HepG2 (cell line): ENCODE data around the gene BRD8. TPM values are rescaled to one million over a fixed set of nuclear protein-coding genes. Genes with fewer than 3 reads are reported as not detected.

Experiments
- ATAC-seq: fragments of 200-7000 bp; cut with Tn5 transposase; 3 replicates; pipeline ENCODE4 v1.9.1; 2020; ENCODE audit warnings: mild to moderate bottlenecking, moderate library complexity
- BruUV-seq: library from RNA; stranded (reverse); fragments of 400-500 nt; replicated peaks from 2 replicates; lab custom pipeline; 2021; lab: Mats Ljungman, UMichigan
- CTCF ChIA-PET: fragments of 300-600 bp; formaldehyde crosslinking; extraction: SDS; loops from one replicate; lab custom pipeline; 2021; ENCODE audit warnings: low total read pairs, inconsistent platforms, low intra/inter-chr PET ratio; lab: Yijun Ruan, JAX
- POLR2A ChIA-PET: fragments of 350-600 bp; sonication (Branson Sonifier 250); formaldehyde crosslinking; loops from one replicate; lab custom pipeline; 2020; ENCODE audit warnings: antibody characterized with exemption, inconsistent platforms; lab: Yijun Ruan, JAX
- DNase-seq: peaks from one replicate; pipeline ENCODE4 v3.0.0-alpha.2; 2015; ENCODE audit warnings: low spot score
- FAIRE-seq: peaks from 3 replicates; lab custom pipeline; 2011; peaks lifted over from hg19 to GRCh38; lab: Jason Lieb, UNC
- H2AFZ ChIP-seq: one replicate; pipeline ENCODE4 v1.6.1; 2011; ENCODE audit warnings: low read length, inconsistent platforms
- H3K27ac ChIP-seq: fragments of 300-600 bp; 3 replicates; pipeline ENCODE4 v1.8.0; 2011; ENCODE audit warnings: mixed run types, mild to moderate bottlenecking, mixed read lengths, low read length, inconsistent platforms; ENCODE audit not compliant: insufficient read depth; ENCODE audit errors: extremely low read length
- H3K27me3 ChIP-seq, 2 experiments: fragments of 200-600 bp in 1 of 2; 2 replicates in 1 of 2; 3 replicates in 1 of 2; pipeline versions ENCODE4 v1.6.0 to v1.8.0; 2011; ENCODE audit warnings: low read length in 2 of 2, mild to moderate bottlenecking in 2 of 2, moderate library complexity in 2 of 2, inconsistent platforms in 1 of 2; ENCODE audit not compliant: insufficient read depth in 2 of 2, control insufficient read depth in 1 of 2
- H3K36me3 ChIP-seq, 2 experiments: fragments of 200-600 bp in 1 of 2; replicated peaks in 1 of 2; 2 replicates in 1 of 2; 3 replicates in 1 of 2; pipeline versions ENCODE4 v1.5.1 to v1.8.0; 2011; ENCODE audit warnings: low read length in 2 of 2, inconsistent platforms in 1 of 2; ENCODE audit not compliant: insufficient read depth in 2 of 2, control insufficient read depth in 1 of 2
- H3K4me1 ChIP-seq: 2 replicates; pipeline ENCODE4 v1.5.1; 2012; ENCODE audit warnings: low read length, inconsistent platforms; ENCODE audit not compliant: insufficient read depth
- H3K4me2 ChIP-seq: 2 replicates; pipeline ENCODE4 v1.6.0; 2011; ENCODE audit warnings: low read depth, low read length, inconsistent platforms
- H3K4me3 ChIP-seq, 3 experiments: fragments of 200-600 bp in 1 of 3; sonication (generic), shearing (Covaris generic) in 1 of 3; replicated peaks in 1 of 3; 2 replicates each; pipeline ENCODE4 v1.5.1; 2011 to 2016; ENCODE audit warnings: low read length in 3 of 3, inconsistent platforms in 2 of 3, low read depth in 2 of 3, mild to moderate bottlenecking in 2 of 3, control low read depth in 1 of 3, mixed read lengths in 1 of 3; ENCODE audit not compliant: insufficient read depth in 1 of 3
- H3K79me2 ChIP-seq: one replicate; pipeline ENCODE4 v1.6.1; 2011; ENCODE audit warnings: low read length, inconsistent platforms; ENCODE audit not compliant: insufficient read depth
- H3K9ac ChIP-seq: 2 replicates; pipeline ENCODE4 v1.6.0; 2011; ENCODE audit warnings: mild to moderate bottlenecking, low read depth, low read length, inconsistent platforms; ENCODE audit not compliant: insufficient read depth
- H3K9me3 ChIP-seq: 2 replicates; pipeline ENCODE4 v1.5.1; 2012; ENCODE audit warnings: mild to moderate bottlenecking, low read length
- H4K20me1 ChIP-seq: 2 replicates; pipeline ENCODE4 v1.6.0; 2011; ENCODE audit warnings: inconsistent platforms, mild to moderate bottlenecking, low read length, moderate library complexity; ENCODE audit not compliant: insufficient read depth
- NFAT5 ChIP-seq: sonication (generic); formaldehyde crosslinking; IDR thresholded peaks from 2 replicates; pipeline ENCODE4 v1.4.0; 2020; ENCODE audit warnings: missing genetic modification reagents
- PBX2 ChIP-seq: IDR thresholded peaks from 2 replicates; pipeline ENCODE4 v1.6.1; 2016; ENCODE audit warnings: control low read depth
- PCBP1 ChIP-seq: fragments of 200-400 bp; formaldehyde crosslinking; IDR thresholded peaks from 2 replicates; pipeline ENCODE4 v1.6.1; 2017; ENCODE audit warnings: mild to moderate bottlenecking, low read depth, low read length, borderline replicate concordance
- RBAK ChIP-seq: sonication (generic); formaldehyde crosslinking; IDR thresholded peaks from 2 replicates; pipeline ENCODE4 v1.5.1; 2020; ENCODE audit warnings: mild to moderate bottlenecking, missing genetic modification reagents
- STAT6 ChIP-seq: sonication (generic); formaldehyde crosslinking; IDR thresholded peaks from 2 replicates; pipeline ENCODE4 v1.4.0; 2020; ENCODE audit warnings: missing genetic modification reagents, mild to moderate bottlenecking, borderline replicate concordance
- UBTF ChIP-seq: sonication (generic); formaldehyde crosslinking; IDR thresholded peaks from 2 replicates; pipeline ENCODE4 v1.4.0; 2020; ENCODE audit warnings: mild to moderate bottlenecking, missing genetic modification reagents
- ZBTB39 ChIP-seq: sonication (generic); formaldehyde crosslinking; IDR thresholded peaks from 2 replicates; pipeline ENCODE4 v1.5.0; 2020; ENCODE audit warnings: missing genetic modification reagents
- ZKSCAN1 ChIP-seq: fragments of 150-350 bp; IDR thresholded peaks from 2 replicates; pipeline ENCODE4 v1.6.1; 2014; ENCODE audit warnings: low read length
- ZNF557 ChIP-seq: sonication (generic); formaldehyde crosslinking; IDR thresholded peaks from 2 replicates; pipeline ENCODE4 v1.4.0; 2020; ENCODE audit warnings: missing genetic modification reagents
- ZNF616 ChIP-seq: sonication (generic); formaldehyde crosslinking; IDR thresholded peaks from 2 replicates; pipeline ENCODE4 v1.5.0; 2020; ENCODE audit warnings: low read depth, mild to moderate bottlenecking, missing genetic modification reagents
- ZNF777 ChIP-seq: sonication (generic); formaldehyde crosslinking; IDR thresholded peaks from 2 replicates; pipeline ENCODE4 v1.4.0; 2020; ENCODE audit warnings: missing genetic modification reagents
- WGBS: methylation state at CpG from one replicate; pipeline ENCODE4 v1.1.6; 2017; ENCODE audit warnings: low lambda C conversion rate; 5-methylcytosine and 5-hydroxymethylcytosine counted together
- in situ Hi-C: cut with HindIII; loops from 2 replicates; pipeline ENCODE4 v1.10.0; 2017; ENCODE audit warnings: low pct_unique_long_range_greater_than_20kb; ENCODE audit not compliant: extremely low pct_ligation_motif_present
- intact Hi-C: fragments of 100-400 bp; cut with micrococcal nuclease; formaldehyde crosslinking; loops from one replicate; pipeline ENCODE4 v1.10.0; 2022; ENCODE audit not compliant: unreplicated experiment
- polyA plus RNA-seq, 8 experiments: library from polyadenylated mRNA; depleted of rRNA in 3 of 8; stranded (reverse) in 7 of 8; unstranded in 1 of 8; fragments of >200 nt; fragmentation: Illumina TruSeq in 4 of 8; extraction: Trizol in 4 of 8; gene quantifications; 2 replicates each; pipeline versions ENCODE4 v1.2.1 to v1.2.3, GENCODE V29; 2011 to 2016; ENCODE audit warnings: low read depth in 4 of 8, missing spikeins in 1 of 8, mixed read lengths in 1 of 8; ENCODE audit not compliant: insufficient read depth in 1 of 8
- total RNA-seq, 5 experiments: library from RNA; depleted of rRNA; stranded (reverse); fragments of >200 nt; fragmentation: Illumina TruSeq; extraction: Trizol; gene quantifications; 2 replicates each; pipeline ENCODE4 v1.2.3, GENCODE V29; 2016; ENCODE audit warnings: low read depth in 1 of 5

Gene BRD8
- total and polyA plus RNA-seq, 2 of the 13 experiments (the other 11 are each of a cell fraction or from before 2014, with no cell fraction given): 62.5 to 71.1 TPM

- Histone ChIP-seq H3K4me3 (no peak overlapping the region), H3K36me3 (peaks cover 24 to 86% of the 10 kb centered on the region in 2 experiments), H2AFZ (no peak overlapping the region), H4K20me1 (no peaks in the 10 kb centered on the region), H3K9ac (no peak overlapping the region), H3K4me1 (no peaks in the 10 kb centered on the region), H3K27ac (no peak overlapping the region), H3K79me2 (no peaks in the 10 kb centered on the region), H3K27me3 (no peaks in the 10 kb centered on the region), H3K9me3 (no peaks in the 10 kb centered on the region), H3K4me2 (no peak overlapping the region)
- no peak for FAIRE-seq
- WGBS: 96% methylated on average over 3 of the region's 3 CpGs
- no peak for DNase-seq
- in situ Hi-C loops: loop anchor here (25.0 kb wide), 1 partner anchor 224 kb away; no protein-coding TSS in a partner anchor
- intact Hi-C loops: no loop called here
- POLR2A ChIA-PET: no interaction called here
- CTCF ChIA-PET: no interaction called here
- no peak for ATAC-seq
- no TSS peak for BruUV-seq
- TF ChIP-seq ZNF557 (CRISPR knock-in tag) (no peak), UBTF (no peak), NFAT5 (no peak), PBX2 (no peak), ZBTB39 (CRISPR knock-in tag) (no peak), ZNF616 (no peak), PCBP1 (no peak), ZNF777 (CRISPR knock-in tag) (no peak), STAT6 (CRISPR knock-in tag) (no peak), ZKSCAN1 (no peak), RBAK (no peak)
Observed at GRCh38 chr5:138188626-138189025, 10.2 kb upstream of the BRD8 start.
